Rectal smooth muscle tissue (tissue), 1 donor: Measurements from ENCODE around the gene ICOSLG.
"Not testable (repeated sequence)": the region's sequence is repeated elsewhere in the genome, so short reads cannot be mapped to it uniquely, and the experiment has no call there.

Source experiments
- H3K27ac ChIP-seq: one replicate; pipeline ENCODE4 v1.7.0; 2013; ENCODE audit warnings: low read depth, low read length, inconsistent platforms
- H3K27me3 ChIP-seq: one replicate; pipeline ENCODE4 v1.7.0; 2013; ENCODE audit warnings: low read length; ENCODE audit not compliant: control insufficient read depth, insufficient read depth
- H3K36me3 ChIP-seq: one replicate; pipeline ENCODE4 v1.7.0; 2013; ENCODE audit warnings: low read length; ENCODE audit not compliant: control insufficient read depth, insufficient read depth
- H3K4me1 ChIP-seq: one replicate; pipeline ENCODE4 v1.7.0; 2013; ENCODE audit warnings: low read length; ENCODE audit not compliant: control insufficient read depth, insufficient read depth
- H3K4me3 ChIP-seq: one replicate; pipeline ENCODE4 v1.7.0; 2013; ENCODE audit warnings: low read length
- H3K9ac ChIP-seq: one replicate; pipeline ENCODE4 v1.7.0; 2013; ENCODE audit warnings: low read length

The ICOSLG gene

DNA sequence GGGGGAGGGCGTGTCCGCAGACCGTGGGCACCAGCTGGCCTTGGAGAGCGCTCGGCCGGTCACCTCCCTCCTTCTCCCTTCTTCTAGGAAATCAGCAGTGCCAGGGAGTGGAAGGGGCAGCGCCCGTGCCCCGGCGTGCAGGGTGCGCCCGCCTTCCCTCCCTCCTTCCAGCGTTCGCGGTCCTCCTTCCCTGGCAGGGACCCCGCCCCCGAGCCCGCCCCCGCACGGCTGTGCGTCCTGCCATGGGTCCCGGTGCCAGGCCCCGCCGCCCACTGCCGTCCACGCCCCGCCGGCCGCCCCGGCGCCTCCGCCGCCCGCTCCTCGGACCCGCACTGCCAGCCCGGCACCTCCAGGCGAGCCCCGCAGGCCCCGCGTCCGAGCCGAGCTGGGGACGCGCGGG is 390 bp downstream of the ICOSLG start:
- not testable (repeated sequence) for H3K36me3 ChIP-seq, H3K4me1 ChIP-seq, H3K27me3 ChIP-seq, H3K9ac ChIP-seq, H3K4me3 ChIP-seq, H3K27ac ChIP-seq

DNA sequence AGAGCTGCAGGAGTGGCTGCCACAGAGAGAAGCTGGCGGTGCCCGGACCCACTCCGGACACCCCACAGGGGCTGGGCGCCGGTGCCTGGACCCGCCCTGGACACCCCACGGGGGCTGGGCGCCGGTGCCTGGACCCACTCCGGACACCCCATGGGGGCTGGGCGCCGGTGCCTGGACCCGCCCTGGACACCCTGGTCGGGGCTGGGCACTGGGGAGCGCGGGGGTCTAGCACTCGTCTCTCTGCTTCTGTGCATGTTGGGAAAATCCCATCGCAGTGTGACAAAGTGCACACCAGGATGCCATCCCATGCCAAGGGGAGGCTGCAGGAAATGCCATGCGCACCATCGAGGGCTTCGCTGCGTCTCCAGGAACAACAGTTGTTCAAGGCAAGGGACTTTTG is 11.2 kb downstream of the ICOSLG start:
- H3K4me1 ChIP-seq, H3K27ac ChIP-seq, H3K36me3 ChIP-seq, H3K9ac ChIP-seq, H3K27me3 ChIP-seq, H3K4me3 ChIP-seq: not testable (repeated sequence)

DNA sequence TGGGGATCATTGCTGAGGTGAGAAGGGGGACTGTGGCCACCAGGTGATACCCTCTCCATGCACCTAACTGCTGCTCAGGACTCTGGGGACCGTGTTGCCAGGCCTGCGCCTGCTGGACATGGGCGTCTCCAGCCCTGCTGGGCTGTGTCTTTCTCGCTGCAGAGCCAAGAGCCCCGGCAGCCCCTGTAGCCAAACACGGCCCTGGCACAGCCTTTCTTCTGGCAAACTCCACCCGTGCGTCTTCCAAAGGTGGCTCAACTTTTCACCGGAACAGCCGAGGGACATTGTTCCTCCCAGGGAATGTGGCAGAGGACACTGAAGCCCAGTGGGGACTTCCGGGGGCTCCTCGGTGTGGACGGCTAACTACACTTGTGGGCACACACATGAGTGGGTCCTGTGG is 12.6 kb downstream of the ICOSLG start:
- not testable (repeated sequence) for H3K36me3 ChIP-seq, H3K4me1 ChIP-seq, H3K27me3 ChIP-seq, H3K4me3 ChIP-seq, H3K9ac ChIP-seq, H3K27ac ChIP-seq

DNA sequence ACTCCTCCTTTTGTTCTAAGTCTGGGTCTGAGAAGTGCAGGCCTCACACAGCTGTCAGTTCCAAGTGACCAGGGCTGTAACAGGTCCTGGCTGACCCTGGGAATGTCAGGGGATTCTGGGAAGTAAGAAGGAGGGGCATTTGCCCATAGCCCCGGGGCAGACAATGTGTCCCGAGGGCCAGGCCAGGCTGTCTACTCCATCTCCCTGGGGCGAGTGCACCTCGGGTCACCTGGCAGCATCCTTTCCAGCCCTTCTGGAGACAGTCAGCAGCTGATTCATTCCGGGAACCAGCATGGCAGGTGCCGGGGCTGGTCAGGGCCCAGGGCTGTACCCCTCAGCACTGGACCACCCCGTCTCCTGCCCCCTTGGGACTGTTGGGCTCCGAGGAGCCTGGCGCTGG is 13.1 kb downstream of the ICOSLG start:
- H3K27ac ChIP-seq, H3K9ac ChIP-seq, H3K36me3 ChIP-seq, H3K27me3 ChIP-seq, H3K4me3 ChIP-seq, H3K4me1 ChIP-seq: not testable (repeated sequence)

DNA sequence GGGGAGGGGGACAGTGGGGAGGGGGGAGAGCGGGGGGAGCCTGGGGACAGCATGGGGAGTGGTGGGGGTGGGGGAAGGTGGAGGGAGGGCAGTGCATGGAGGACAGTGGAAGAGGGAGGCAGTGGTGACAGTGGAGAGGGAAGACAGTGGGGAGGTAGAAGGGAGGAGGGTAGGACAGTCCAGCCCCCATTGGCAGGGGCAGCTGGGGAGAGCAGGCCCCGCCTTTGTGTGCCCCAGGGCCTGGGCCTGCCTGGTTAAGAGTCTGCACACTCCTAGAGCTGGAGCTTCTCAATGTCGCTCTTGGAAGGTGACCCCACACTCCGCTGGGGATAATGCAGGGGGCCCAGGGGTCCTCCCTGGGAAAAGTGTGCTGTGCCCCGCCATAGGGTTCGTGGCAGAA is 15.1 kb downstream of the ICOSLG start:
- not testable (repeated sequence) for H3K36me3 ChIP-seq, H3K4me1 ChIP-seq, H3K4me3 ChIP-seq, H3K27me3 ChIP-seq, H3K27ac ChIP-seq, H3K9ac ChIP-seq

DNA sequence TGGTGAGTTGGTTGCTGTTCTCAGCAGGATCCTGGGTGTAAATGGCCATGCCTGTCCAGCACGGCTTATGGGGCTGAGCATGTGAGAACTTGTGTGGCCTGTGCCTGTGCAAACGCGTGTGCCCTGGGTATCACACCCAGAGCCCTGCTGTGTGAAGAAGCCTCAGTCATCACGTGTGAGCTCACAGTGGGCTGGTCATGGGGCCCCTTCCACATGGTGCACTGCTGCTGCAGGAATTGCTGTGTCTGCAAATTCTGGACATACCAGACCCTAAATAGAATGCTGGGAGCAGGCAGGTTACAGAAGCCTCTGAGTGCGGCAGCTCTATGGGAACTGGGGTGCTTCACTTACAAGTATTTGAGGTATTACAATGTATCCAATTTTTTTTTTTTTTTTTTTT is 17.4 kb downstream of the ICOSLG start:
- H3K4me3 ChIP-seq, H3K9ac ChIP-seq, H3K27ac ChIP-seq, H3K4me1 ChIP-seq, H3K36me3 ChIP-seq, H3K27me3 ChIP-seq: not testable (repeated sequence)

DNA sequence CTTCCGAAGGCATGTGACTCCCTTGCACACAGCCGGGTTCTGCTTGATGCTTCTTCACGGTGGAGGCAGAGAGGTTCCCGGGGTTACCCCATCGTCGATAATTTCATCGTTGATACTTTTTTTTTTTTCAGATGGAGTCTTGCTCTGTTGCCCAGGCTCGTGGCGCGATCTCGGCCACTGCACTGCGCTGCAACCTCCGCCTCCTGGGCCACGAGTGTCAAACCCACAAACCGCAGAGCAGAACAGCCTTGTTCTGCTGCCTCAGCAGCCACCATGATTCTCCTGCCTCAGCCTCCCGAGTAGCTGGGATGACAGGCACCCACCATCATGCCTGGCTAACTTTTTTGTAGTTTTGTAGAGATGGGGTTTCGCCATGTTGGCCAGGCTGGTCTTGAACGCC is 20.1 kb downstream of the ICOSLG start:
- not testable (repeated sequence) for H3K4me1 ChIP-seq, H3K27me3 ChIP-seq, H3K9ac ChIP-seq, H3K36me3 ChIP-seq, H3K4me3 ChIP-seq, H3K27ac ChIP-seq

DNA sequence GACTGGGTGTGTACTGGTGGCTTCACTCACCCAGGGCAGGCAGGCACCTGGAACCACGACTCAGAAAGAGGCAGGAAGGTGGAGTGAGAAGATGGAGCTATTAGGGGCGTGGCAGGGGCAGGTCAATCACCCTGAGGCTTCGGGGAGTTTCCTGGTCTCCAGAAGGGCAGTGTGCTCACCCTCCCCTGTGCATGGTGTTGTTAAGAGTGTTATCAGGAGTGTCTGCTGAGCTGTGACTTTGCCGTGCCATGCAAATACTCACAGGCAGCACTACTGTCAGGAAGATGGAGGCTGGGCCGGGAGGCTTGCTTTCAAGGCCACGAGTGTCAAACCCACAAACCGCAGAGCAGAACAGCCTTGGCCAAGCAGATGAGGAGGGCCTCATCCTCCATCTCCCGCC is 22.3 kb downstream of the ICOSLG start:
- H3K9ac ChIP-seq, H3K27ac ChIP-seq, H3K4me3 ChIP-seq, H3K27me3 ChIP-seq, H3K4me1 ChIP-seq, H3K36me3 ChIP-seq: not testable (repeated sequence)

DNA sequence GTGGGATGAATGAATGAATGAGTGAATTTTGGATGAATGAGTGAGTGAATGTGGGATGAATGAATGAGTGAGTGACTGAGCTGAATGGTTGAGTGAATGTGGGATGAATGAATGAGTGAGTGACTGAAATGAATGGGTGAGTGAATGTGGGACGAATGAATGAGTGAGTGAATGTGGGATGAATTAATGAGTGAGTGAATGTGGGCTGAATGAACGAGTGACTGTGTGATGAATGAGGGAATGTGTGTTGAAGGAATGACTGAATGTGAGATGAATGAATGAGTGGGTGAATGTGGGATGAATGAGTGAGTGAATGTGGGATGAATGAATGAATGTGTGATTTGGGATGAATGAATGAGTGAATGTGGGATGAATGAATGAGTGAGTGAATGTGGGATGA is 28.8 kb downstream of the ICOSLG start:
- H3K9ac ChIP-seq, H3K27ac ChIP-seq: not testable (repeated sequence)

DNA sequence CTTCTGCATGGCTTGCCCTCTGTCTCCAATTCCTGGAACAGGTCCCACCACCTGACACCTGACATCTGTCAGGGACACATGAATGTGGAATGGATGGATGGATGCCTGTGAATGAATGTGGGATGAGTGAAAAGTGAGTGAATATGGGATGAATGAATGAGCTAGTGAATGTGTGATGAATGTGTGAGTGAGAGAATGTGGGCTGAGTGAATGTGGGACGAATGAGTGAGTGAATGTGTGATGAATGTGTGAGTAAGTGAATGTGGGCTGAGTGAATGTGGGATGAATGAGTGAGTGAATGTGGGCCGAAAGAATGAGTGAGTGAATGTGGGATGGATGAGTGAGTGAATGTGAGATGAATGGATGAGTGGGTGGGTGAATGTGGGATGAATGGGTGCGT is 29.2 kb downstream of the ICOSLG start:
- H3K27me3 ChIP-seq, H3K4me3 ChIP-seq, H3K4me1 ChIP-seq, H3K27ac ChIP-seq, H3K36me3 ChIP-seq, H3K9ac ChIP-seq: not testable (repeated sequence)

More for the DNA sequence above, 28.8 kb downstream of the ICOSLG start:
- not testable (repeated sequence) for H3K36me3 ChIP-seq, H3K4me3 ChIP-seq, H3K4me1 ChIP-seq, H3K27me3 ChIP-seq

DNA sequence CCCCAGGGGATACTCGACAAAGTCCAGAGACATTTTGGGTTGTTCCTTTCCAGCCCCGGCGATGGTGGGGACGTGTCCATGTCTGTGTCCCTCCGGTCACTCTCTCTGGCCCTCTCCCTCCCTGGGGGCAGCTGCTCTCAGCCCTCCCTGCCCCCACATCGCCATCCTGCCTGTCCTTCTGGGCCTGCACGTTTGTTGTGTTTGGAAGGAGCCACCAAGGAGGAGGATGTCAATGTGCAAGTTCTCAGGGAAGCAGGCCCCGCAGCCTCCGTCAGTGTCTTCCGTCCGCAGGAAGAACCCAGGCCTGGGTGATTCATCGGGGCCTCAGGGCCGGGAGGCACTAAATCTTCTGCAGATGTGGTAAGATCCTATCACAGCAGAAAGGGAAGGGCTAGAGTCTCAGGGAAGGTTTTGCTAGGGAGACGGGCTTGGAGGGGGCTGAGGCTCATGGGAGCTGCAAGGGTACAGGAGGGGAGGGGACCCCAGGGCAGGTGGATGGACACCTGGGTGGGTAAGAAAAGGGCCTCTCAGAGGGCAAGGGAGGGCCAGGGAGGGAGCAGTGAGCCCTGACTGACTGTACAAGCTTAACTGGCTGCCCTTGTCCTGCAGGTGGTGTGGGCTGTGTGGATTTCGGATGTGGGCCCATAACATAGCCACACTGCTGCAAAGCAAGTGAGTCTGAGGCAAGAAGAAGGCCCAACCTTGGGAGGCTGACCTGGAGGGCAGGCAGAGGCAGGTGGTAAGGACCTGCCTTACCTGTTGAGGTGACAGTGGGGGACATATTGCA is 32.7 kb downstream of the ICOSLG start:
- H3K9ac ChIP-seq, H3K27ac ChIP-seq, H3K4me3 ChIP-seq, H3K4me1 ChIP-seq, H3K36me3 ChIP-seq, H3K27me3 ChIP-seq: not testable (repeated sequence)

DNA sequence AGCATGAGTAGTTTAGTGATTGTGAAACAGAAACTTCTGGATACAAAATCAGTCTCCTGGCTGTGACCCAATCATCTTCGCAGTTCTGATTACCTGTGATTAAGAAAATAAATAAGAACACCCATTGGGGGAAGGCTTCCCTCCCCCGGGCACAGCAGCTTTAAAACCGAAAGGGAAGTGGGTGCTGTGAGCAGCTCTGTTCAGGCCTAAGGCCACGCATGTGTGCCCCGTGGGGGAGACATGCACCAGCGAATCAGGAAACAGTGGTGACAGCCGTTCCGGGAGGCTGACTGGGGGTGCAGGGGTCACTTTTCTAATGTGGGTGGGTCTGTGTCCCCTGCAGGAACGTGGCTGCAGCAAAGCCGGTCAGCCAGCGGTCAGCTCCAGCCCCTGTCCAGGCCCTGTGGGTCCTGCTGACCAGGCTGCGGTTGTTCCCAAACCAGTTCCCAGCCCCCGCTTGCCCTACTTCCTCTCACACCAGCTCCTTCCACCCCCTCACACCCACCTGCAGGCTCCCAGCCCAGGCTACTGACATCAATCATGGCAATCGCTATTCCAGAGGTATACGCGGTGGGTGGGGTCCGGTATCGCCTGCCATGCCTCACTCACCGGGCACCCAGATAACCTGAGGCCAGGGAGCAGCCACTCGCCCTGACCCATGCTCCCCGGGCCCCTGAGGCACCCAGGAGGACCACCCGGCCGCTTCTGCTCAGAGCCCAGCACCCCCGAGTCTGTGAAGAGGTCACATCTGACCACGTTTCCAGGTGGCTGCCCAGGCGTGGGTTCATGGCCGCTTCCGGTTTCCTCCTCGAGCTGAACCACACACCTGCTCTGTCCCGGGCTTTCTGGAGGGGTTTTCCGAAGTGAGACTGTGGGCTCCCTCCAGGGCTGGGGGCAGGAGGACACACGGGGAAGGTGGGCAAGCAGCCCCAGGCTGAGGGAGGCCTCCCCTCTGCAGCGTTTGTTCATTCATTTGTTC is 33.8 kb downstream of the ICOSLG start:
- H3K4me3 ChIP-seq, H3K27me3 ChIP-seq, H3K36me3 ChIP-seq, H3K4me1 ChIP-seq, H3K27ac ChIP-seq, H3K9ac ChIP-seq: not testable (repeated sequence)

DNA sequence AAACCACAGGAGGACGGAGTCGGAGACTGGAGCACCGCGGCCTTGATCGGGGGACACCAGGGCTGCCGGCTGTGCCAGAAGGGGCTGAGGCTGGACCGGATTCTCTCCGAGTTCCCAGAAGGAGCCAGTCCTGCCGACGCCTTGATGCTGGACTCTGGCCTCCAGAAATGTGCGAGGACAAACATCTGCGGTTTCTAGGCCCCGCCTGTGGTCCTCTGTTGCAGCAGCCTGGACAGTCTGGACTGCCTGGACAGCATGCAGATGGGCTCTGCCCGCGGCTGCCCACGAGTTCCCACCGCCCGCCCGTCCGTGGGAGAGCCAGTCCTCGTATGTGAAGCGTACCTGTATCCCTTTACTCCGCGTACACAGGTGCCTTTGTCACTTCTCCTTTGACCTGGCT is 34.6 kb downstream of the ICOSLG start:
- not testable (repeated sequence) for H3K36me3 ChIP-seq

More for the DNA sequence above, 34.6 kb downstream of the ICOSLG start:
- not testable (repeated sequence) for H3K27ac ChIP-seq, H3K27me3 ChIP-seq, H3K4me3 ChIP-seq, H3K9ac ChIP-seq, H3K4me1 ChIP-seq
